Gastrocnemius medialis (tissue), 4 donors: ENCODE measurements around the gene OR7C1.

Experiments
- POLR2A ChIP-seq, 2 donors: fragments of 450-650 bp; IDR thresholded peaks; one replicate each; pipeline ENCODE4 v1.6.1; 2017; ENCODE audit warnings: antibody characterized with exemption in 2 of 2, mild to moderate bottlenecking in 2 of 2, moderate library complexity in 2 of 2
- TF ChIP-seq, protein P1 (sequence below), 5 experiments: fragments of 450-650 bp in 3 of 5; fragments of 200-600 bp in 2 of 5; sonication (generic) in 2 of 5; IDR thresholded peaks in 4 of 5; conservative IDR thresholded peaks in 1 of 5; 1 replicate in 4 of 5; 2 replicates in 1 of 5; pipeline ENCODE4 v1.5.1; 2016 to 2019; ENCODE audit warnings: antibody characterized with exemption in 5 of 5, mild to moderate bottlenecking in 3 of 5, moderate library complexity in 3 of 5

DNA sequence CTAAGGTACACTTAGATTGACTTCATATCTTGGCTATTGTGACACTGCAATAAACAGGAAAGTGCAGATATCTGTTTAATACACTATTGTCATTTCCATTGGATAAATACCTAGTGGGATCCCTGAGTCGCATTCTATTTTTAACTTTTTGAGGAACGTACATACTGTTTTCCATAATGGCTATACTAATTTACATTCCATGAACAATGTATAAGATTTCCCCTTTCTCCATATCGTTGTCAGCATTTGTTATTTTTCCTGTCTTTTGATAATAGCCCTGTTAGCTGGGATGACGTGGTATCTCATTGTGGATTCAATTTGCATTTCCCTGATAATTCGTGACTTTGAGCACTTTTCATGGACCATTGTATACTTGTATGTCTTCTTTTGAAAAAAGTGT lies 33.5 kb upstream of the OR7C1 start:
- TF ChIP-seq, protein P1, sequence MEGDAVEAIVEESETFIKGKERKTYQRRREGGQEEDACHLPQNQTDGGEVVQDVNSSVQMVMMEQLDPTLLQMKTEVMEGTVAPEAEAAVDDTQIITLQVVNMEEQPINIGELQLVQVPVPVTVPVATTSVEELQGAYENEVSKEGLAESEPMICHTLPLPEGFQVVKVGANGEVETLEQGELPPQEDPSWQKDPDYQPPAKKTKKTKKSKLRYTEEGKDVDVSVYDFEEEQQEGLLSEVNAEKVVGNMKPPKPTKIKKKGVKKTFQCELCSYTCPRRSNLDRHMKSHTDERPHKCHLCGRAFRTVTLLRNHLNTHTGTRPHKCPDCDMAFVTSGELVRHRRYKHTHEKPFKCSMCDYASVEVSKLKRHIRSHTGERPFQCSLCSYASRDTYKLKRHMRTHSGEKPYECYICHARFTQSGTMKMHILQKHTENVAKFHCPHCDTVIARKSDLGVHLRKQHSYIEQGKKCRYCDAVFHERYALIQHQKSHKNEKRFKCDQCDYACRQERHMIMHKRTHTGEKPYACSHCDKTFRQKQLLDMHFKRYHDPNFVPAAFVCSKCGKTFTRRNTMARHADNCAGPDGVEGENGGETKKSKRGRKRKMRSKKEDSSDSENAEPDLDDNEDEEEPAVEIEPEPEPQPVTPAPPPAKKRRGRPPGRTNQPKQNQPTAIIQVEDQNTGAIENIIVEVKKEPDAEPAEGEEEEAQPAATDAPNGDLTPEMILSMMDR (IDR thresholded peaks at IDR 0.05 in 4 of 5, conservative IDR thresholded peaks at IDR 0.05 in 1 of 5): no peak
- TF ChIP-seq POLR2A (IDR thresholded peaks at IDR 0.05): no peak
